ENCODE data around the gene TTC7B. TPM values are rescaled to one million over a fixed set of nuclear protein-coding genes. Genes with fewer than 3 reads are reported as not detected.

Gene TTC7B
- polyA plus RNA-seq, 1 donor (not counting 4 experiments of a cell fraction or from before 2014, with no cell fraction given), result 21.4 TPM

DNA sequence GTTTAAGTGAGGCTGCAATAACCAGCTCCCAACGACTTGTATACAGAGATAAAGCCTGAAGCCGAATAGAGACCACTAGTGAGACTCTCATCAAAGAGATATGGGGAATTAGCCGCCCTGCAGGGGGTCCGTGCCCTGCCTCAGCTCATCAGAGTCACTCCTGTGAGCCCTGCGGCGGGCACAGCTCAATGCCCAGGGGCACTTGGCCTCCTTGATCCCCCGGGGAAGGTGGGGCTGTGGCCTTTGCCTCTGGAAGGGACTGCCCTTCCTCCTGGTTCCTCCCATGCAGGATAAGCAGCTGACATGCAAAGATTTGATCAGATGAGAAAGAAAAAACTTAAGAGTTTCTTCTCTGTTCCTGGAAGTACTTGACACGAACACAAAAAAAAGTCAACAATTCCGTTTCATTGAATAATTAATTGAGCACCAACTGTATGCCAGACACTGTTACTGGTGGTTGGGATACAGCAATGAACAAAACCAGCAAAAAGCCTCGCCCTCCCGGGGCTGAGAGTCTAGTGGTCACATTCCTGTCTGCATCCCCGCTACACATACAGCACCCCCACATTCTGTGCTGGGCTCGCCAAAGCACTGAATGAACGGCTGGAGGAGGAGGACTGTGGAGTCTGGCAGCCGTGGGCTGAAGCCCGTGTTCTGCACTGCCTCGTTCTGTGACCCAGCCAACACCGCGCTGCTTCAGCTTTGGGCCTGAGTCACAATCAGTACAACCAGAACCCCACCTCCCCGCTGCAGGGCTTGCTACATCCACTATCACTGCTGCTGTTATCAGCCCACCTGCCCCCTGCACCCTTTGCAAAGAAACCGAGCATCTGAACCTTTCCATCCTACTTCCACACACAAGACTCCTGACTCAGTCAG is 10.3 kb downstream of the TTC7B start:
- dilution Hi-C loops (cut with MboI; ENCODE audit: extremely low pct_ligation_motif_present, low sequenced_read_pairs), result no loop called here

GRCh38 chr14:90805084-90805391 is 11.2 kb downstream of the TTC7B start:
- no peak overlapping the region for H3K4me2 ChIP-seq (ENCODE audit: control insufficient read depth, extremely low read depth, insufficient read depth, low read depth, low read length)
- dilution Hi-C loops (cut with MboI; ENCODE audit: extremely low pct_ligation_motif_present, low sequenced_read_pairs), result no loop called here
- TF ChIP-seq, protein P1, sequence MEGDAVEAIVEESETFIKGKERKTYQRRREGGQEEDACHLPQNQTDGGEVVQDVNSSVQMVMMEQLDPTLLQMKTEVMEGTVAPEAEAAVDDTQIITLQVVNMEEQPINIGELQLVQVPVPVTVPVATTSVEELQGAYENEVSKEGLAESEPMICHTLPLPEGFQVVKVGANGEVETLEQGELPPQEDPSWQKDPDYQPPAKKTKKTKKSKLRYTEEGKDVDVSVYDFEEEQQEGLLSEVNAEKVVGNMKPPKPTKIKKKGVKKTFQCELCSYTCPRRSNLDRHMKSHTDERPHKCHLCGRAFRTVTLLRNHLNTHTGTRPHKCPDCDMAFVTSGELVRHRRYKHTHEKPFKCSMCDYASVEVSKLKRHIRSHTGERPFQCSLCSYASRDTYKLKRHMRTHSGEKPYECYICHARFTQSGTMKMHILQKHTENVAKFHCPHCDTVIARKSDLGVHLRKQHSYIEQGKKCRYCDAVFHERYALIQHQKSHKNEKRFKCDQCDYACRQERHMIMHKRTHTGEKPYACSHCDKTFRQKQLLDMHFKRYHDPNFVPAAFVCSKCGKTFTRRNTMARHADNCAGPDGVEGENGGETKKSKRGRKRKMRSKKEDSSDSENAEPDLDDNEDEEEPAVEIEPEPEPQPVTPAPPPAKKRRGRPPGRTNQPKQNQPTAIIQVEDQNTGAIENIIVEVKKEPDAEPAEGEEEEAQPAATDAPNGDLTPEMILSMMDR (optimal IDR thresholded peaks at IDR 0.05 in 1 of 3, IDR thresholded peaks at IDR 0.05 in 1 of 3, conservative IDR thresholded peaks at IDR 0.05 in 1 of 3; ENCODE audit: extremely low read depth in 1 of 3, insufficient read depth in 2 of 3, low read length in 3 of 3), result no peak
- TF ChIP-seq EZH2 (IDR thresholded peaks at IDR 0.05; ENCODE audit: low read length), result no peak
- H3K9me3 ChIP-seq (ENCODE audit: control insufficient read depth, low read depth, low read length), result no peaks in the 10 kb centered on the region
- no peak overlapping the region for H3K4me3 ChIP-seq (ENCODE audit: control insufficient read depth in 2 of 3, extremely low read depth in 1 of 3, insufficient read depth in 2 of 3, low read depth in 1 of 3, low read length in 3 of 3)
- no peak overlapping the region for H3K9ac ChIP-seq (ENCODE audit: control insufficient read depth, extremely low read depth, insufficient read depth, low read length)
- H3K79me2 ChIP-seq (ENCODE audit: control insufficient read depth, insufficient read depth, low read length), result peaks cover 32% of the 10 kb centered on the region
- H3K36me3 ChIP-seq (ENCODE audit: control insufficient read depth in 2 of 2, extremely low read depth in 1 of 2, insufficient read depth in 2 of 2, low read length in 2 of 2), result no peaks in the 10 kb centered on the region
- no peak for DNase-seq (ENCODE audit: low read depth, low spot score)
- no peak overlapping the region for H2AFZ ChIP-seq (ENCODE audit: control insufficient read depth, low read length)
- no peak for FAIRE-seq
- peaks cover 15% of the 10 kb centered on the region for H3K4me1 ChIP-seq (ENCODE audit: control insufficient read depth, extremely low read depth, insufficient read depth, low read length)
- H4K20me1 ChIP-seq (ENCODE audit: control insufficient read depth, extremely low read depth, insufficient read depth, low read length), result peaks cover 3% of the 10 kb centered on the region
- peaks cover 2% of the 10 kb centered on the region for H3K9me1 ChIP-seq (ENCODE audit: control insufficient read depth, extremely low read depth, insufficient read depth, low read length)
- no peak overlapping the region for H3K27ac ChIP-seq (ENCODE audit: control insufficient read depth, insufficient read depth, low read length)
- no peaks in the 10 kb centered on the region for H3K27me3 ChIP-seq (ENCODE audit: control insufficient read depth, extremely low read depth, insufficient read depth, low read length)

More for the DNA sequence above, 10.3 kb downstream of the TTC7B start:
- Histone ChIP-seq H4K20me1 (ENCODE audit: control insufficient read depth, extremely low read depth, insufficient read depth, low read length) (peaks cover 3% of the 10 kb centered on the region), H3K9ac (ENCODE audit: control insufficient read depth, extremely low read depth, insufficient read depth, low read length) (no peak overlapping the region), H3K27me3 (ENCODE audit: control insufficient read depth, extremely low read depth, insufficient read depth, low read length) (no peaks in the 10 kb centered on the region), H3K79me2 (ENCODE audit: control insufficient read depth, insufficient read depth, low read length) (peaks cover 37% of the 10 kb centered on the region), H3K4me3 (ENCODE audit: control insufficient read depth in 2 of 3, extremely low read depth in 1 of 3, insufficient read depth in 2 of 3, low read depth in 1 of 3, low read length in 3 of 3) (no peak overlapping the region), H3K27ac (ENCODE audit: control insufficient read depth, insufficient read depth, low read length) (no peak overlapping the region), H3K9me3 (ENCODE audit: control insufficient read depth, low read depth, low read length) (no peaks in the 10 kb centered on the region), H3K4me1 (ENCODE audit: control insufficient read depth, extremely low read depth, insufficient read depth, low read length) (peaks cover 15% of the 10 kb centered on the region), H2AFZ (ENCODE audit: control insufficient read depth, low read length) (no peak overlapping the region), H3K9me1 (ENCODE audit: control insufficient read depth, extremely low read depth, insufficient read depth, low read length) (peaks cover 2% of the 10 kb centered on the region), H3K36me3 (ENCODE audit: control insufficient read depth in 2 of 2, extremely low read depth in 1 of 2, insufficient read depth in 2 of 2, low read length in 2 of 2) (no peaks in the 10 kb centered on the region), H3K4me2 (ENCODE audit: control insufficient read depth, extremely low read depth, insufficient read depth, low read depth, low read length) (no peak overlapping the region)
- DNase-seq (ENCODE audit: low read depth, low spot score) (no peak), FAIRE-seq (no peak)
- TF ChIP-seq EZH2 (IDR thresholded peaks at IDR 0.05; ENCODE audit: low read length), result no peak
- TF ChIP-seq, protein P1 (optimal IDR thresholded peaks at IDR 0.05 in 1 of 3, IDR thresholded peaks at IDR 0.05 in 1 of 3, conservative IDR thresholded peaks at IDR 0.05 in 1 of 3; ENCODE audit: extremely low read depth in 1 of 3, insufficient read depth in 2 of 3, low read length in 3 of 3), result no peak

Data from keratinocyte (primary cell).